ENCODE results near the gene GCM1.
A peak's percentile ranks its signal among the peaks of the same experiment; 100 is the strongest.

Gene GCM1

DNA sequence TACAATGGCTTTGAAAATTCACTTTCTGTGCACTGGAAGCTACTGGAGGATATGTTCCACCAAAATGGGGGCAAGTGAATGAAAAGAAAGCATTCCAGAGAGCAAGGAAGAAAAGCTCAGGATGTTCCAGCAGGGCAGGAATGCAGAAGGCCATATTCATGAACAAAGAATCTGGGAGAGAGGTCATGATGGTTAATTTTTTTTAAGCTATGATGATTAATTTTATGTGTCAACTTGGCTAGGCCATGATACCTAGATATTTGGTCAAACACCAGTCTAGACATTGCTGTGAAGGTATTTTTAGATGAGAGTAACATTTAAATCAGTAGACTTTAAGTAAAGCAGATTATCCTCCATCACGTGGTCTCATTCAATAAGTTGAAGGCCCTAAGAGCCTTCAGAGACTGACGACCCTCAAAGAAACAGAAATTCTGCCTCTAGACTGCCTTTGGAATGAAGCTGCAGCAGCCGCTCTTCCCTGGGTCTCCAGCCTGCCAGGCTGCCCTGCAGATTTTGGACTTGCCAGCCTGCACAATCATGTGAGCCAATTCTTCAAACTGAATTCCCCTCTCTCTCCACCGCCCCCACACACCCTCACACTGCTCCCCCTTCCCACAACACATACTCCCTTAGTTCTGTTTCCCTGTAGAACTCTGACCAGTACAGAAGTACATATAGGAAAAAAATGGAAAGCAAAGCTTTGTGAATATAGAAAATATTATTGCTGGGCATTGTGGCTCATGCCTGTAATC lies 20.1 kb upstream of the GCM1 start:
- H3K14ac ChIP-seq (ENCODE audit: low read length in 2 of 2), result no peak overlapping the region
- no peak overlapping the region for H3K4me2 ChIP-seq (ENCODE audit: low read length, poor library complexity, severe bottlenecking)
- no peak overlapping the region for H2AFZ ChIP-seq (ENCODE audit: low read depth, low read length)
- H3K18ac ChIP-seq (ENCODE audit: low read depth in 1 of 2, low read length in 2 of 2), result no peak overlapping the region
- H3K27ac ChIP-seq (ENCODE audit: low read length, poor library complexity, severe bottlenecking), result peak overlapping the region; percentile 84
- H3K9me3 ChIP-seq (ENCODE audit: control insufficient read depth, low read length), result no peaks in the 10 kb centered on the region
- H3K27me3 ChIP-seq (ENCODE audit: control insufficient read depth in 1 of 2, insufficient read depth in 1 of 2, low read length in 2 of 2), result no peaks in the 10 kb centered on the region
- H2BK15ac ChIP-seq (ENCODE audit: low read depth, poor library complexity, severe bottlenecking), result no peak overlapping the region
- H4K8ac ChIP-seq (ENCODE audit: low read length), result no peak overlapping the region
- WGBS, result 90% methylated on average over 3 of the region's 4 CpGs
- H3K4me1 ChIP-seq (ENCODE audit: control insufficient read depth, insufficient read depth, low read depth, low read length), result peaks cover 6% of the 10 kb centered on the region
- no peak overlapping the region for H2BK120ac ChIP-seq (ENCODE audit: low read depth, low read length)
- no peaks in the 10 kb centered on the region for H3K79me1 ChIP-seq (replicated peaks; ENCODE audit: low read length, poor library complexity, severe bottlenecking)
- H2BK5ac ChIP-seq (ENCODE audit: low read depth, low read length, poor library complexity, severe bottlenecking), result no peak overlapping the region
- no peak overlapping the region for H4K91ac ChIP-seq (ENCODE audit: low read length)
- no peak for DNase-seq
- no peak overlapping the region for H3K4me3 ChIP-seq (ENCODE audit: insufficient read depth in 1 of 2, low read depth in 1 of 2, low read length in 2 of 2)
- no peaks in the 10 kb centered on the region for H3K36me3 ChIP-seq (ENCODE audit: control insufficient read depth in 1 of 2, insufficient read depth in 2 of 2, low read depth in 1 of 2, low read length in 2 of 2)
- no peak overlapping the region for H3K23ac ChIP-seq (ENCODE audit: low read length in 2 of 2)
- H2BK12ac ChIP-seq (ENCODE audit: low read length in 2 of 2), result no peak overlapping the region
- H3K9ac ChIP-seq (ENCODE audit: low read length), result peak overlapping the region; percentile 30
- H2AK5ac ChIP-seq (ENCODE audit: low read length, severe bottlenecking), result no peak overlapping the region
- H3K4ac ChIP-seq (ENCODE audit: low read depth in 1 of 2, low read length in 2 of 2), result no peak overlapping the region

DNA sequence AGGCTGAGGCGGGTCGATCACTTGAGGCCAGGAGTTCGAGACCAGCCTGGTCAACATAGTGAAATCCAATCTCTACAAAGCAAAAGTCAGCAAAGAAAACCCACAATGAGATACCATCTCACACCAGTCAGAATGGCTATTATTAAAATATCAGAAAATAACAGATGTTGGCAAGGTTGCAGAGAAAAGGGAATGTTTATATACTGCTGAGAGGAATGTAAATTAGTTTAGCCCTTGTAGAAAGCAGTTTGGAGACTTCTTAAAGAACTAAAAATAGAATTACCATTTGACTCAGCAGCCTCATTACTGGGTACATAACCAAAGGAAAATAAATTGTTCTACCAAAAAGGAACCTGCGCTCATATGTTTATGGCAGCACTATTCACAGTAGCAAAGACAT lies 16.7 kb upstream of the GCM1 start:
- H3K23ac ChIP-seq (ENCODE audit: low read length in 2 of 2), result no peak overlapping the region
- H3K27me3 ChIP-seq (ENCODE audit: control insufficient read depth in 1 of 2, insufficient read depth in 1 of 2, low read length in 2 of 2), result no peaks in the 10 kb centered on the region
- H2BK12ac ChIP-seq (ENCODE audit: low read length in 2 of 2), result no peak overlapping the region
- no peaks in the 10 kb centered on the region for H3K9me3 ChIP-seq (ENCODE audit: control insufficient read depth, low read length)
- no peak overlapping the region for H4K8ac ChIP-seq (ENCODE audit: low read length)
- no peak overlapping the region for H3K14ac ChIP-seq (ENCODE audit: low read length in 2 of 2)
- H3K4me3 ChIP-seq (ENCODE audit: insufficient read depth in 1 of 2, low read depth in 1 of 2, low read length in 2 of 2), result no peak overlapping the region
- no peak overlapping the region for H3K4me2 ChIP-seq (ENCODE audit: low read length, poor library complexity, severe bottlenecking)
- no peak overlapping the region for H3K18ac ChIP-seq (ENCODE audit: low read depth in 1 of 2, low read length in 2 of 2)
- H2BK5ac ChIP-seq (ENCODE audit: low read depth, low read length, poor library complexity, severe bottlenecking), result no peak overlapping the region
- no peak overlapping the region for H4K91ac ChIP-seq (ENCODE audit: low read length)
- peak; percentile 44 for DNase-seq
- no peak overlapping the region for H2AFZ ChIP-seq (ENCODE audit: low read depth, low read length)
- H2BK120ac ChIP-seq (ENCODE audit: low read depth, low read length), result no peak overlapping the region
- WGBS, result 95% methylated on average over 4 of the region's 4 CpGs
- H3K4me1 ChIP-seq (ENCODE audit: control insufficient read depth, insufficient read depth, low read depth, low read length), result peaks cover 6% of the 10 kb centered on the region
- H3K4ac ChIP-seq (ENCODE audit: low read depth in 1 of 2, low read length in 2 of 2), result no peak overlapping the region
- no peak overlapping the region for H2BK15ac ChIP-seq (ENCODE audit: low read depth, poor library complexity, severe bottlenecking)
- H3K36me3 ChIP-seq (ENCODE audit: control insufficient read depth in 1 of 2, insufficient read depth in 2 of 2, low read depth in 1 of 2, low read length in 2 of 2), result no peaks in the 10 kb centered on the region
- H3K27ac ChIP-seq (ENCODE audit: low read length, poor library complexity, severe bottlenecking), result no peak overlapping the region
- no peaks in the 10 kb centered on the region for H3K79me1 ChIP-seq (replicated peaks; ENCODE audit: low read length, poor library complexity, severe bottlenecking)
- H3K9ac ChIP-seq (ENCODE audit: low read length), result no peak overlapping the region
- H2AK5ac ChIP-seq (ENCODE audit: low read length, severe bottlenecking), result no peak overlapping the region

DNA sequence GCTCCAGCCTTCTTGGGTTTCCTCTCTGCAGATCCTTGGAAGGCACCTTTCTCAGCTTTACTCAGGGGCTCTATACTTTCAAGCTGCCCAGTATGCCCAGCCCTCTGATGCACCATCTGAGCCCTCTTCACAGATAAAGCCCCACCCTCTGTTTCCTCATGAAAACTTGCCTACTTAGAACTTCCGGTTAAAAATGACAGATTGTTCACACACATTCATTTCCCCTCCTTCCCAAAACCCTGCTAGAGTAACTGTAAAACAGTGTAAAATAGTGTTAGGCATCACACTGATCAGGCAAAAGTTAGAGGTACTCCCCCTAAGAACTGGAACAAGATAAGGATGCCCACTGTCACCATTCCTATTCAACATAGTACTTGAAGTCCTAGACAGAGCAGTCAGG lies 14.0 kb upstream of the GCM1 start:
- Histone ChIP-seq H2BK12ac (ENCODE audit: low read length in 2 of 2) (no peak overlapping the region), H3K27ac (ENCODE audit: low read length, poor library complexity, severe bottlenecking) (no peak overlapping the region), H3K4me2 (ENCODE audit: low read length, poor library complexity, severe bottlenecking) (no peak overlapping the region), H3K4me1 (ENCODE audit: control insufficient read depth, insufficient read depth, low read depth, low read length) (peaks cover under 1% of the 10 kb centered on the region), H3K14ac (ENCODE audit: low read length in 2 of 2) (no peak overlapping the region), H2BK15ac (ENCODE audit: low read depth, poor library complexity, severe bottlenecking) (no peak overlapping the region), H2BK5ac (ENCODE audit: low read depth, low read length, poor library complexity, severe bottlenecking) (no peak overlapping the region), H3K9ac (ENCODE audit: low read length) (no peak overlapping the region), H2AK5ac (ENCODE audit: low read length, severe bottlenecking) (peak overlapping the region; percentile 39), H2BK120ac (ENCODE audit: low read depth, low read length) (no peak overlapping the region), H4K8ac (ENCODE audit: low read length) (no peak overlapping the region), H3K4me3 (ENCODE audit: insufficient read depth in 1 of 2, low read depth in 1 of 2, low read length in 2 of 2) (no peak overlapping the region), H3K36me3 (ENCODE audit: control insufficient read depth in 1 of 2, insufficient read depth in 2 of 2, low read depth in 1 of 2, low read length in 2 of 2) (no peaks in the 10 kb centered on the region), H4K91ac (ENCODE audit: low read length) (no peak overlapping the region), H3K9me3 (ENCODE audit: control insufficient read depth, low read length) (no peaks in the 10 kb centered on the region), H3K23ac (ENCODE audit: low read length in 2 of 2) (no peak overlapping the region), H3K79me1 (replicated peaks; ENCODE audit: low read length, poor library complexity, severe bottlenecking) (no peaks in the 10 kb centered on the region), H2AFZ (ENCODE audit: low read depth, low read length) (no peak overlapping the region), H3K4ac (ENCODE audit: low read depth in 1 of 2, low read length in 2 of 2) (no peak overlapping the region), H3K18ac (ENCODE audit: low read depth in 1 of 2, low read length in 2 of 2) (no peak overlapping the region), H3K27me3 (ENCODE audit: control insufficient read depth in 1 of 2, insufficient read depth in 1 of 2, low read length in 2 of 2) (no peaks in the 10 kb centered on the region)
- DNase-seq, result no peak
- WGBS, result no CpG with 5 or more reads among the region's 1 CpG

DNA sequence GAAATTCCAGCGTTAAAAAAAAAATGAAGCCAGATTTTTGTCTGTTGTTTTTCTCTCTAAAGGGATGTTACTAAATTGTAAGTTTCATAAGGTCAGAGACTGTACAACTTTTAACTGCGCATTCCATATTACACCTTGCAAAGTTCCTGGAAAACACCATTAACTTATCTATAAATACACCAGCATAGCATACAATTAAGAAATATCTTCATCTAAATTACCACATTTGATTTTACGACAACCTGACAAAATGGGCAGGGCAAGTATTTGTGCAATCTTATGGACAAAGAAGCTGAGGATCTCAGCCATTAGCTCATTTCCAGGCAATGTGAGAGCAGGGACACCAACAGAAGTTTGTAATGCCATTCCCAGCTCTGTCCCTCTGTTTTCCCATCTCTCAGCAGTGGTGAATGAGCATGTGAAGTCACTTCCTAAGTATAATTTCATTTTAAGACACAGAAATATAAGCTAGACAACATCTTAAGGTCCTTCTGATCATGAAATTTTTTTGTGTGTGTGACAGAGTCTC lies 12.9 kb upstream of the GCM1 start:
- no peaks in the 10 kb centered on the region for H3K9me3 ChIP-seq (ENCODE audit: control insufficient read depth, low read length)
- no peak overlapping the region for H3K18ac ChIP-seq (ENCODE audit: low read depth in 1 of 2, low read length in 2 of 2)
- H2BK5ac ChIP-seq (ENCODE audit: low read depth, low read length, poor library complexity, severe bottlenecking), result no peak overlapping the region
- H4K8ac ChIP-seq (ENCODE audit: low read length), result no peak overlapping the region
- no peak overlapping the region for H3K14ac ChIP-seq (ENCODE audit: low read length in 2 of 2)
- H3K23ac ChIP-seq (ENCODE audit: low read length in 2 of 2), result no peak overlapping the region
- no peaks in the 10 kb centered on the region for H3K4me1 ChIP-seq (ENCODE audit: control insufficient read depth, insufficient read depth, low read depth, low read length)
- H3K4me3 ChIP-seq (ENCODE audit: insufficient read depth in 1 of 2, low read depth in 1 of 2, low read length in 2 of 2), result no peak overlapping the region
- no peaks in the 10 kb centered on the region for H3K36me3 ChIP-seq (ENCODE audit: control insufficient read depth in 1 of 2, insufficient read depth in 2 of 2, low read depth in 1 of 2, low read length in 2 of 2)
- H3K27ac ChIP-seq (ENCODE audit: low read length, poor library complexity, severe bottlenecking), result no peak overlapping the region
- no peak overlapping the region for H2AK5ac ChIP-seq (ENCODE audit: low read length, severe bottlenecking)
- no peak overlapping the region for H2BK15ac ChIP-seq (ENCODE audit: low read depth, poor library complexity, severe bottlenecking)
- no peak overlapping the region for H4K91ac ChIP-seq (ENCODE audit: low read length)
- H3K9ac ChIP-seq (ENCODE audit: low read length), result no peak overlapping the region
- no peaks in the 10 kb centered on the region for H3K79me1 ChIP-seq (replicated peaks; ENCODE audit: low read length, poor library complexity, severe bottlenecking)
- H3K4ac ChIP-seq (ENCODE audit: low read depth in 1 of 2, low read length in 2 of 2), result no peak overlapping the region
- H2AFZ ChIP-seq (ENCODE audit: low read depth, low read length), result no peak overlapping the region
- DNase-seq, result no peak
- no peak overlapping the region for H3K4me2 ChIP-seq (ENCODE audit: low read length, poor library complexity, severe bottlenecking)
- H2BK120ac ChIP-seq (ENCODE audit: low read depth, low read length), result no peak overlapping the region
- WGBS, result 88% methylated on average over 3 of the region's 3 CpGs
- H3K27me3 ChIP-seq (ENCODE audit: control insufficient read depth in 1 of 2, insufficient read depth in 1 of 2, low read length in 2 of 2), result no peaks in the 10 kb centered on the region
- H2BK12ac ChIP-seq (ENCODE audit: low read length in 2 of 2), result no peak overlapping the region

All from mesenchymal stem cell (in vitro differentiated cells and primary cell).